Right renal cortex interstitium (tissue), 3 donors: ENCODE data around the gene NOP16. TPM values are rescaled to one million over a fixed set of nuclear protein-coding genes. Genes with fewer than 3 reads are reported as not detected.

Experiments
- DNase-seq, 3 donors: peaks; one replicate each; pipeline ENCODE4 v3.0.0-alpha.2; 2013; ENCODE audit warnings: low read depth in 3 of 3, low spot score in 2 of 3
- polyA plus RNA-seq, 3 donors: library from polyadenylated mRNA; unstranded; fragments of 120-200 nt; gene quantifications; one replicate each; pipeline ENCODE4 v1.2.1, GENCODE V29; 2013; ENCODE audit not compliant: insufficient read length in 3 of 3

NOP16 gene
- polyA plus RNA-seq, 3 donors: 25.4 to 27.9 (median 27.2) TPM

GRCh38 chr5:176388003-176388443 lies 375 bp downstream of the NOP16 start:
- DNase-seq: no peak

DNA sequence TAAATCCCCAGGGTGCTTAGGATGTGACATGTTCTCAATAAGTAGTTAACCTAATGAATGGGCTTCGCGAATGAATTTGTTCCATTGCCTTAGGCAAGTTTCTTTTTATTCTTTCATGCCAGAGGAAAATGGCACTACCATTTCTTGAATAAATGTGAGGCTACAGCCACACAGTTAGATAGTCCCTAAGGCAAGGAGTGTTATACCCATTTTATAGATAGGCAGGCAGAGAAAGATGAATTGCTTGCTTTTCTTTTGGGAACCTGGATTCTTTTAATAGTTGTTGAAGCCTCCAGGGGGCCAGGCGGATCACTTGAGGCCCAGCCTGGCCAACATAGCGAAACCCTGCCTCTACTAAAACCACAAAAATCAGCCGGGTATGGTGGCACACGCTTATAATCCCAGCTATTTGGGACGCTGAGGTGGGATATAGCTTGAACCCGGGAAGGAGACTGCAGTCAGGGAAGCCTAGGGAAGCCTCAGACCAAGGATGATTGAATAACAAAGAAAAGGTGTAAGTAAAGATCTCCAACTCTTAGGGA lies 943 bp downstream of the NOP16 start:
- DNase-seq: no peak

DNA sequence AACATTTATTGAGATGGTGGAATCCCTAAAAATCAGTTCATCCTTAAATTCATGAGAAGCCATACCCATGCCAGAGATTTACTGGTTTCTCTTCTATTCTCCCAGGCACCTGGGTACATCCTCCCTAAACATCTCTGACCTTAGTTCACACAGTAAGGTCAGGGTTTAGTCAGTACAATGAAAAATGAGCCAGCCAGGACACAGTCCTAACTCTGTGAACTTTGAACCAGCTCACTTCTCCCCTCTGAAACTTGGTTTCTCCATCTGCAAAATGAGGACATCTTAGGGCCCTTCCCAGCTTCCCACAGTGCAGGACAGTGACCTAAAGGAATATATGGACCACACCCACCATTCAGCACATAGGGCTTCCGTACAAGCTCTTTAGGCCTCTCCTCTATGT lies 1.9 kb downstream of the NOP16 start:
- DNase-seq: no peak

DNA sequence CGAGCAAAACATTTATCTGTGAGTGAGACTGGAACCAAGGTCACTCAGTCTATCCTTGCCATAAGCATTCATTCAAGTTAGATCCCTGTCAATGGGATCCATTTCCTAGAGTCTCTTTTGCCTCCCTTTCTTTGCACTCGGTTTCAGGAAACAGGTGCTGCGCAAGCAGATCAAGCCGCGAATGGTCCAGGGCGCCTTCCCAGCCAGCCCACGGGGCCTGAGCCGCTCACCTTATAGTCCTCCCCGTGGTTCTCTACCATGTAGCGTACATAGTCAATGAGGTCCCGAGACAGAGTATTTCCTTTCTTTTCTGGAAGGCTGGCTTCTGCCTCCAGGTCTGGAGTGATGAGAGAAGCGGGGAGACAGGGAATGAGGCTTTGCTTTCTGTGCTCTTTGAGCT lies 3.4 kb downstream of the NOP16 start:
- no peak for DNase-seq

DNA sequence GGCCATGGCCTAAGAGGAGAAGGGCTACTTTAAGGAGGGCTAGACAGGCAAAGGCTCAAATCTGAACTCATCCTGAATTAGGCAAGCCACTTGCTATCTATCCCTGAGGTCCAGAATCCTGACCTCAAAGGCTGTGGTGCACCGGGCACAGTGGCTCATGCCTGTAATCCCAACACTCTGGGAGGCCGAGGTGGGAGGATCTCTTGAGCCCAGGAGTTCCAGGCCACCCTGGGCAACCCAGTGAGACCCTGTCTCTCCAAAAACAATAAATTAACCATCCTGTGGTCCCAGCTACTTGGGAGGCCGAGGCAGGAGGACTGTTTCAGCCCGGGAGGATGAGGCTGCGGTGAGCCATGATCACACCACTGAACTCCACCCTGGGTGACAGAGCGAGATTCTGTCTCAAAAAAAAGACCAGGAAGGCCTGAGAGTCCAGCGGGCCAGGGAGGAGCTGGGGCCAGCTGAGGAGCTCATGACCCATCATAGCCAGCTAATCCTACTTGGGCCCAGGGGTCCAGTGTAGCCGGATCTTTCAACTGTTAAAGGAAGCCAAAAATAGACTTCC lies 4.0 kb downstream of the NOP16 start:
- DNase-seq: no peak

DNA sequence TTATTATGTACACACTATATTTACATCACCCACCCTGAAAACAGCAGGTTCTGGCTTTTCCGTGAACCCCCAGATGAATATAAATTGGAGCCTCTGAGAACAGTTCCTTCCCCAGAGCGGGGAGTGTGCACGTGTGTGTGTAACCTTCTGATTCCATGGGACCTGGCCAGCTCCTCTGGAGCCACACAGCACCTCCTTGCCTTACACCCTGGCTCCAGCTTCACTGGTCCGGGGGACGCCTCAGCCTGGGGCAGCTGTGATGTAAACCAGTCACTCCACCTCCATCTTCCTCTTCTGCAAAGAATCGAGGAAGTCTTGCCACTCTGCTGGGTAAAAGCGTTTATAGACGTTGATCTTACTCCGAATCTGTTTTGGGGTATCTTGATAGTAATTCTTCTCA lies 4.4 kb downstream of the NOP16 start:
- no peak for DNase-seq

- DNase-seq: no peak
Measured at GRCh38 chr5:176383248-176383905, 5.0 kb downstream of the NOP16 start.

- no peak for DNase-seq
Measured at GRCh38 chr5:176382721-176383120, 5.7 kb downstream of the NOP16 start.

DNA sequence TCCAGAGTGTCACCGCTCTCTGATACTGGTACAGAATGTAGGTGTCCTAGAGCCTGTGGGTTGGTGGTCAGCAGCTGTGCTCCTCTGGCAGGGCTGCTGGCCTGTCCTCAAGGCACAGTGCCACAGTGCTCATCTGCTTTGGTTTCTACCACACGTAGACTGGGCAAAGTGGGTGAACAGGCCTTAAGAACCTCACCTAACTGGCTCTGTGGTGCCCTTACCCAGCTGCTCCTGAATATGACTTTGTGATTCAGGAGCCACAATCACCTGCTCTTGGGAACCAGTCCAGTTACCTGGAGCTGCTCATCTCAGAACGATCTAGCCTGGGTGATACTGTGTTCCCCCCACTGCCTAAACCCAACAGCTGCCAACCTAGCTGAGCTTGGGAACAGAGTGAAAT lies 6.4 kb downstream of the NOP16 start:
- no peak for DNase-seq

- no peak for DNase-seq
Measured at GRCh38 chr5:176381423-176381822, 7.0 kb downstream of the NOP16 start.

- DNase-seq: no peak
Measured at GRCh38 chr5:176379881-176380280, 8.5 kb downstream of the NOP16 start.

DNA sequence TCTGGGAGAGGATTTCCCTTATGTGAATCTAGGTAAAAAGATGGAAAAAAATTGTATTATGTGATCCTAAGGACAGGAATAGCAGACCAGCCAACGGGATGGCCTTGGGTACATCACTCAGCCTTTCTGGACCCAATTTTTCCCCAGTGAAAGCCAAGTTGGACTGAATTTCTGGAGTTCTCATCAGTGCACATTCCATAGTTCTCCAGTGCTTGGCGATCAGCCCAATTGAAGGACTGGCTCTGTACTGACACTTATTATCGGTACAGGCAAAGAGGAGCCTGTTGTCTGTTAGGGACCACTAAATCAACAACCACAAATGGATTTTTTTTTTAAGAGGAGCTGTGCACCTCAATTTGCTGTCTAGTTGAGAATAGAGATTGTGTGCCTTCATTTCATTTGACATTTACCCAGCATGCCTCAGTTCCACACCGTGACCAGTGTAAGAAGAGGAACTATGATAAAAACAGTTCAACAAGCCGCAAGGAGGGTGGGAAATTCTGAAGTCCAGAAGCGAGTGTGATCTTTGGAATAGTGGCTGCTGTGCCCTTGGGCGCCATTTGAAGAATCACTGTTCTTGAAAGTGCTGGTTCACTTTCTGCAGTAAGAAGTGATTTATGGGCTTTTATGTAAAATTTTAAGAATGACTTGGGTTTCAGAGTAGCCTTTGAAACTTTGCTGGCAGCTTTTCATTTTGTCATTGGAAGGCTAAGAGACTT lies 15.1 kb downstream of the NOP16 start:
- no peak for DNase-seq

GRCh38 chr5:176371621-176372539 lies 16.5 kb downstream of the NOP16 start:
- DNase-seq: no peak

- DNase-seq: no peak
Measured at GRCh38 chr5:176369934-176370711, 18.3 kb downstream of the NOP16 start.

- DNase-seq: no peak
Measured at GRCh38 chr5:176368726-176369125, 19.7 kb downstream of the NOP16 start.

DNA sequence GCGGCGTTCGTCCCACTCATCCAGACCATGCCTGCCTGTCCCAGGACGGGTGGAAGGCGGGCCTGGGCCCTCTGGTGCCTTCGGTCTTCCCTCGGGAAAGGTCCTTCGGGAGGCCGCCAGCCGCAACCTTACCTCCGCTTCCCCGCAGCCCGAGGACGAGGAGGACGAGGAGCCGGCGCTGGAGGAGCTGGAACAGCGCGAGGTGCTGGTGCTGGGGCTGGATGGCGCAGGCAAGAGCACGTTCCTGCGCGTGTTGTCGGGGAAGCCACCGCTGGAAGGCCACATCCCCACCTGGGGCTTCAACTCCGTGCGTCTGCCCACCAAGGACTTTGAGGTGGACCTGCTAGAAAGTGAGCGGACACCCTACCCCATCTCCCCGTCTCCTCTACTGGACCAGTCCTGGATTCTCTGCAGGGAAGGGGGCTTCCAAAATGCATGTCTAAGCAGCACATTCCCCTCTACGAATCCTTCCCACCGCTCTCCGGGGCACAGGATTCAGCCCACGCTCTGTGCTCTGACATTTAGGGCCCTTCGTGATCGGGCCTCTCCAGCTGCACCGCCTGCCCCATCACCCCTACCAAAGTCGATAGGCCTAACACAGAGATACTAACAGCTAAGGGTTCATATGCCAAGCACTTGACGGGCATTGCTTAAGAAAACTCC lies 22.0 kb downstream of the NOP16 start:
- no peak for DNase-seq

DNA sequence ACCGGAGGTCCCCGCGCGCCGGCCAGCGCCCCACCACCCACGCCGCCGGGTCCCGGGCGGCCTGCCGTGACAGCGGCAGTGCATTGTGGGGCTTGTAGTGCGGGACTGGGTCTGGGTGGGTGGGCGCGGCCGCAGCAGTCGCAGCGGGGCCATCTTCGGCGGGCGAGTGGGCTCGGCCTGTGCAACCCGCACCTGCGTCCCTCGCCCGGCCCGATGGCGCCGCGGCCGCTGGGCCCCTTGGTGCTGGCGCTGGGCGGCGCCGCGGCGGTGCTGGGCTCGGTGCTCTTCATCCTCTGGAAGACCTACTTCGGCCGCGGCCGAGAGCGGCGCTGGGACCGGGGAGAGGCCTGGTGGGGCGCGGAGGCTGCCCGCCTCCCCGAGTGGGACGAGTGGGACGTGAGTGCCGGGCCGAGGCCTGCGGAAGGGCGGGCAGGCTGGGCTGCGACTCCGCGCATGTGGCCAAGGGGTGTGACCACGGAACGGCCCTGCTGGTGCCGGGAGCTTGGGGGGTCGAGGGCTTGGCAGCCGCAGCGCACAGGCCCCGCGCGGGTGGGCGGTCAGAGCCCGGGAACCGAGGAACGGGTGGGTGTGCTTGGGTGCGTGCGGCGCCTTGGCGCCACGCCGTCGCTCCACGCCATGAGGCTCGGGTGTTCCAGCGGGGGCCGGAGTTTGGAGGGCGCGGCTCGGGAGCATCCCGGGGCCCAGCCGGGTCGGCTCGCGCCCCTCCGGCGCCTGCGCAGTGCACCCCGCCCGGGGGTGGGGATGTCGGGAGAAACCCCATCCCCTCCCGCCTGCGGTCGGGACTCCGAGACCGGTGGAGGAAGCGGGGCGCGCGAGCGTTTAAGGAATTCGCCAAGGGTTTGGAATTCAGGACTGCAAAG lies 22.8 kb downstream of the NOP16 start, which contains the start of gene ARL10:
Gene ARL10, plus strand, starts transcription at position 137 of the 881 bp plus-strand sequence. Its CDS starts 77 bp downstream, at position 214.
- no peak for DNase-seq

DNA sequence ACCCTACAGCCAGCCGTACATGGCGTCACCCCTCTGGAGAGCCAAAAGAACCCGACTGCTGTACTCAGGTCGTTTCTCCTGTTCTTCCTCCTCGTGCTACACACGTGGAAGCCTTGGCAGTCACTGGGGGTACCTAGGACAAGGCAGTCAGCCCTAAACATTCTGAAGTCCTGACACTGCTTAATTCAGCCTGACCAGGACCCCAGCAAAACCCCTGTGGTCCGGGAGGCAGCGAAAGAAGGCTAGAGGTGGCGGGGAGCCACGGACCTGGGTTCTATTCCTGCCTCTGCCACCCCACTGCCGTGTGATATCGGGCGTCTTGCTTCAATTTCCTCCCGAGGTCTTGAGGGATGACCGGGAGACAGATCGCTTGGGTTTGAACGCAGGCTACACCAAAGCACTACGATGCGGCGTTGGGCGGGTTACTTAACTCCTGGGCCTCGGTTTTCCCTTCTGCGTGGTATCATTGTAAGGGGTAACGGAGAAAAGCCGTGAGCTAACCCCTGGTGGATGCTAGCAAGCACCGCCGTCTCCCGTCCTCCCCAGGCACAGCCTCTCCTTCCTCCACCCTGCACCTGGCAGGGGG lies 23.5 kb downstream of the NOP16 start:
- no peak for DNase-seq
